Neural progenitor cell (in vitro differentiated cells): ENCODE measurements around the gene EYS.

Experiments used
- CTCF ChIP-seq: fragments of 200-600 bp; sonication (generic); IDR thresholded peaks from 2 replicates; pipeline ENCODE4 v1.5.1; 2017; ENCODE audit warnings: antibody characterized with exemption, mild to moderate bottlenecking
- EZH2 ChIP-seq: fragments of 200-600 bp; sonication (generic); IDR thresholded peaks from 2 replicates; pipeline ENCODE4 v1.6.1; 2017; ENCODE audit warnings: antibody characterized with exemption, mild to moderate bottlenecking, moderate library complexity

GRCh38 chr6:64049736-64050135, 1657.3 kb downstream of the EYS start:
- TF ChIP-seq CTCF (no peak), EZH2 (no peak)
